Left renal cortex interstitium (tissue), 4 donors: Measurements from ENCODE around the gene RPL38. TPM values are rescaled to one million over a fixed set of nuclear protein-coding genes. Genes with fewer than 3 reads are reported as not detected.
"Not testable (repeated sequence)": the region's sequence is repeated elsewhere in the genome, so short reads cannot be mapped to it uniquely, and the experiment has no call there.

ENCODE experiments used
- DNase-seq, 4 donors: peaks; one replicate each; pipeline ENCODE4 v3.0.0-alpha.2; 2013; ENCODE audit warnings: low read depth in 4 of 4, low spot score in 2 of 4, missing footprints in 1 of 4
- polyA plus RNA-seq, 4 donors: library from polyadenylated mRNA; unstranded; fragments of 120-200 nt; gene quantifications; one replicate each; pipeline ENCODE4 v1.2.1, GENCODE V29; 2013; ENCODE audit not compliant: insufficient read length in 4 of 4

RPL38 gene
- polyA plus RNA-seq, 4 donors = 1,120 to 1,451 (median 1,189) TPM

- DNase-seq = no peak
These were observed 21.3 kb upstream of the RPL38 start for GRCh38 chr17:74182041-74182723.

GRCh38 chr17:74183411-74183810 lies 20.1 kb upstream of the RPL38 start:
- DNase-seq = no peak

- DNase-seq = no peak
These were observed 17.8 kb upstream of the RPL38 start for GRCh38 chr17:74185571-74186185.

GRCh38 chr17:74186498-74186897 lies 17.0 kb upstream of the RPL38 start:
- no peak for DNase-seq

- no peak for DNase-seq
These were observed 15.7 kb upstream of the RPL38 start for GRCh38 chr17:74187761-74188160.

- DNase-seq = not testable (repeated sequence)
These were observed 14.8 kb upstream of the RPL38 start for GRCh38 chr17:74188687-74189086.

GRCh38 chr17:74190154-74190553 lies 13.3 kb upstream of the RPL38 start:
- DNase-seq = no peak

GRCh38 chr17:74190807-74191406 lies 12.6 kb upstream of the RPL38 start:
- DNase-seq = no peak

- DNase-seq = no peak
These were observed 10.3 kb upstream of the RPL38 start for GRCh38 chr17:74192950-74193781.

- no peak for DNase-seq
These were observed 8.8 kb upstream of the RPL38 start for GRCh38 chr17:74194682-74195081.

GRCh38 chr17:74196541-74197317 lies 6.7 kb upstream of the RPL38 start:
- DNase-seq = no peak

GRCh38 chr17:74197801-74198200 lies 5.7 kb upstream of the RPL38 start:
- DNase-seq = no peak

GRCh38 chr17:74198694-74199093 lies 4.8 kb upstream of the RPL38 start:
- no peak for DNase-seq

GRCh38 chr17:74199306-74200092 lies 4.0 kb upstream of the RPL38 start:
- no peak for DNase-seq

GRCh38 chr17:74200112-74200511 lies 3.4 kb upstream of the RPL38 start:
- no peak for DNase-seq

GRCh38 chr17:74201250-74201649 lies 2.2 kb upstream of the RPL38 start:
- no peak for DNase-seq

GRCh38 chr17:74201948-74202347 lies 1.5 kb upstream of the RPL38 start:
- DNase-seq = no peak

- DNase-seq = no peak
These were observed 540 bp upstream of the RPL38 start for GRCh38 chr17:74202938-74203337.

- no peak for DNase-seq
These were observed 996 bp downstream of the RPL38 start for GRCh38 chr17:74204474-74204873.

- no peak for DNase-seq
These were observed 1.8 kb downstream of the RPL38 start for GRCh38 chr17:74205274-74205673.
